Ishikawa (cell line): Measurements from ENCODE around the gene CRELD1.

ENCODE experiments used
- CEBPB ChIP-seq: IDR thresholded peaks from 2 replicates; pipeline ENCODE4 v1.6.1; 2012
- CREB1 ChIP-seq: IDR thresholded peaks from 2 replicates; pipeline ENCODE4 v1.6.1; 2012; ENCODE audit warnings: low read depth
- EP300 ChIP-seq: IDR thresholded peaks from 2 replicates; pipeline ENCODE4 v1.6.1; 2012; ENCODE audit warnings: borderline replicate concordance
- FOXM1 ChIP-seq: IDR thresholded peaks from 2 replicates; pipeline ENCODE4 v1.6.1; 2012; ENCODE audit warnings: low read depth, borderline replicate concordance
- RAD21 ChIP-seq: IDR thresholded peaks from 2 replicates; pipeline ENCODE4 v1.6.1; 2012; ENCODE audit warnings: low read depth
- TAF1 ChIP-seq: IDR thresholded peaks from 2 replicates; pipeline ENCODE4 v1.6.1; 2012; ENCODE audit warnings: low read depth, mild to moderate bottlenecking
- TCF12 ChIP-seq: IDR thresholded peaks from 2 replicates; pipeline ENCODE4 v1.6.1; 2012; ENCODE audit warnings: low read depth
- YY1 ChIP-seq: IDR thresholded peaks from 2 replicates; pipeline ENCODE4 v1.6.1; 2012; ENCODE audit warnings: low read depth
- ZBTB7A ChIP-seq: IDR thresholded peaks from 2 replicates; pipeline ENCODE4 v1.6.1; 2012; ENCODE audit warnings: low read depth
- TF ChIP-seq, protein P1 (sequence below): IDR thresholded peaks from 2 replicates; pipeline ENCODE4 v1.6.1; 2012; ENCODE audit warnings: low read depth, mild to moderate bottlenecking
- TF ChIP-seq, protein P2 (sequence below): IDR thresholded peaks from 2 replicates; pipeline ENCODE4 v1.6.1; 2012

DNA sequence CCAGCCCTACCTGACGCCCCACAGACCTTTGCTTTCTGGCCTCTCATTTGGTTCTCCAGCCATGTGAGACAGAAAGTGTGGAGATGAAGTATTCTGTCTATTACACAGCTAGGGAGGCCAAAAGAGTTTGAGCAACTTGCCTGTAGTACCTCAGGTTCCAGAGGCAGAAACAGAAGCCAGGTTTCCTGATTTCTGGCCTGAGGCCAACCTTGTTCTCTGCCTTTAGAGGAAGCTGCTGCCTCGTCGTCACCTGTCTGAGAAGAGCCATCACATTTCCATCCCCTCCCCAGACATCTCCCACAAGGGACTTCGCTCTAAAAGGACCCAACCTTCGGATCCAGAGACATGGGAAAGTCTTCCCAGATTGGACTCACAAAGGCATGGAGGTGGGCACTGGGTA is 27.2 kb upstream of the CRELD1 start:
- no peak for TF ChIP-seq TAF1
- no peak for TF ChIP-seq RAD21
- no peak for TF ChIP-seq EP300
- TF ChIP-seq ZBTB7A, result no peak
- no peak for TF ChIP-seq FOXM1
- TF ChIP-seq, protein P1, sequence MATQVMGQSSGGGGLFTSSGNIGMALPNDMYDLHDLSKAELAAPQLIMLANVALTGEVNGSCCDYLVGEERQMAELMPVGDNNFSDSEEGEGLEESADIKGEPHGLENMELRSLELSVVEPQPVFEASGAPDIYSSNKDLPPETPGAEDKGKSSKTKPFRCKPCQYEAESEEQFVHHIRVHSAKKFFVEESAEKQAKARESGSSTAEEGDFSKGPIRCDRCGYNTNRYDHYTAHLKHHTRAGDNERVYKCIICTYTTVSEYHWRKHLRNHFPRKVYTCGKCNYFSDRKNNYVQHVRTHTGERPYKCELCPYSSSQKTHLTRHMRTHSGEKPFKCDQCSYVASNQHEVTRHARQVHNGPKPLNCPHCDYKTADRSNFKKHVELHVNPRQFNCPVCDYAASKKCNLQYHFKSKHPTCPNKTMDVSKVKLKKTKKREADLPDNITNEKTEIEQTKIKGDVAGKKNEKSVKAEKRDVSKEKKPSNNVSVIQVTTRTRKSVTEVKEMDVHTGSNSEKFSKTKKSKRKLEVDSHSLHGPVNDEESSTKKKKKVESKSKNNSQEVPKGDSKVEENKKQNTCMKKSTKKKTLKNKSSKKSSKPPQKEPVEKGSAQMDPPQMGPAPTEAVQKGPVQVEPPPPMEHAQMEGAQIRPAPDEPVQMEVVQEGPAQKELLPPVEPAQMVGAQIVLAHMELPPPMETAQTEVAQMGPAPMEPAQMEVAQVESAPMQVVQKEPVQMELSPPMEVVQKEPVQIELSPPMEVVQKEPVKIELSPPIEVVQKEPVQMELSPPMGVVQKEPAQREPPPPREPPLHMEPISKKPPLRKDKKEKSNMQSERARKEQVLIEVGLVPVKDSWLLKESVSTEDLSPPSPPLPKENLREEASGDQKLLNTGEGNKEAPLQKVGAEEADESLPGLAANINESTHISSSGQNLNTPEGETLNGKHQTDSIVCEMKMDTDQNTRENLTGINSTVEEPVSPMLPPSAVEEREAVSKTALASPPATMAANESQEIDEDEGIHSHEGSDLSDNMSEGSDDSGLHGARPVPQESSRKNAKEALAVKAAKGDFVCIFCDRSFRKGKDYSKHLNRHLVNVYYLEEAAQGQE, result no peak
- no peak for TF ChIP-seq CREB1
- TF ChIP-seq TCF12, result no peak
- TF ChIP-seq CEBPB, result no peak
- TF ChIP-seq, protein P2, sequence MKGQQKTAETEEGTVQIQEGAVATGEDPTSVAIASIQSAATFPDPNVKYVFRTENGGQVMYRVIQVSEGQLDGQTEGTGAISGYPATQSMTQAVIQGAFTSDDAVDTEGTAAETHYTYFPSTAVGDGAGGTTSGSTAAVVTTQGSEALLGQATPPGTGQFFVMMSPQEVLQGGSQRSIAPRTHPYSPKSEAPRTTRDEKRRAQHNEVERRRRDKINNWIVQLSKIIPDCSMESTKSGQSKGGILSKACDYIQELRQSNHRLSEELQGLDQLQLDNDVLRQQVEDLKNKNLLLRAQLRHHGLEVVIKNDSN, result no peak
- no peak for TF ChIP-seq YY1
